NCI-H2196 treated with DMSO at 0.1 percent for 48 hours (cell line): ENCODE data around the gene PSAP.

ENCODE experiments used
- DNase-seq: peaks from one replicate; lab custom pipeline; 2025; ENCODE audit not compliant: unreplicated experiment; lab: John Stamatoyannopoulos, UW

Gene PSAP

DNA sequence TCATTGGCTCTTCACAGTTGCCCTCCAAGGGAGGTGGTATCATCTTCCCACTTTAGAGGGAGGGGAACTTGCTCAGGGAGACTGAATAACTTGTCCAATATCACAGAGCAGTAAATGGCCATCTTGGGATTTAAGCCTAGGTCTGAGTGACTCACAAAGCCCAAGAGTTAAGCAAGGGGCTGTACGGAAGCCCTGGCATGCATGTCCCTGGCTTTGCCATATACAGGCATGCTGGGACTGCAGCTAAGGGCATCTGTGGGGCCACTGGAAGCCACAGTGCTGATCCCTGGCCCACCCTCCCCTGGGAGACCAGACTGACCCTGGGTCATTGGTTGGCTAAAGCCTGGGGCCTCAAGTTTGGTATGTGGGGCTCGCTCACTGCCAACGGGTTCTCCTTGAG lies 80.8 kb downstream of the PSAP start:
- no peak for DNase-seq

- DNase-seq: no peak
Measured at GRCh38 chr10:71769279-71769823, 81.7 kb downstream of the PSAP start.

DNA sequence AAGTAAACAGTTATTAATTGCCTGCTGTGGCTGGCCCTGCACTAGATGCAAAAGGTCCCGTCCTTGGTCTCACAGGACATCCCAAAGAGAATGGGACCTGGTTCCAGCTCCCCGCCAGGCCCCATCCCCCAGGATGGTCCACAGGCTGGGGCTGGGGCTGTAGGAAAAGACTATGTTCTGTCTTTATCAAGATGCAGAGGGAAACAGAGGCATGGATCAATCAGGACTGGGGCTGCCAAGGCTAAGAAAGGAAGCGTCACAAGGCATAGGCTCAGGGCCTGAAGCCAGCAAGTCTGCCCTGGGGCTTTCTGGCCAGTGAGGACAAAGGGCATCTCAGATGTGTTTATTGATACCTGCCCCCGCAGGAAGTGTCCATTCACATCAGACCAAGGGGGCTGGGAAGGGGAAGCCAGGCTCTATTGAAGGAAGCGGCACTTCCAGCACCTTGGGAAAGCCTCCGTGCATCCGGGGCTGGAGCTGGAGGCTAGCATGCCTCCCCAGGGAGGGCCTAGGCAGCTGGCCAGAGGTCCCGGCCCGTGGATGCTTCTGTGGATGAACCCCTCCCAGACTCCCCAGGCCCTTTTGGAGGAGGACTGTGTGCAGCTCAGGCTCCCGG lies 83.5 kb downstream of the PSAP start:
- no peak for DNase-seq

DNA sequence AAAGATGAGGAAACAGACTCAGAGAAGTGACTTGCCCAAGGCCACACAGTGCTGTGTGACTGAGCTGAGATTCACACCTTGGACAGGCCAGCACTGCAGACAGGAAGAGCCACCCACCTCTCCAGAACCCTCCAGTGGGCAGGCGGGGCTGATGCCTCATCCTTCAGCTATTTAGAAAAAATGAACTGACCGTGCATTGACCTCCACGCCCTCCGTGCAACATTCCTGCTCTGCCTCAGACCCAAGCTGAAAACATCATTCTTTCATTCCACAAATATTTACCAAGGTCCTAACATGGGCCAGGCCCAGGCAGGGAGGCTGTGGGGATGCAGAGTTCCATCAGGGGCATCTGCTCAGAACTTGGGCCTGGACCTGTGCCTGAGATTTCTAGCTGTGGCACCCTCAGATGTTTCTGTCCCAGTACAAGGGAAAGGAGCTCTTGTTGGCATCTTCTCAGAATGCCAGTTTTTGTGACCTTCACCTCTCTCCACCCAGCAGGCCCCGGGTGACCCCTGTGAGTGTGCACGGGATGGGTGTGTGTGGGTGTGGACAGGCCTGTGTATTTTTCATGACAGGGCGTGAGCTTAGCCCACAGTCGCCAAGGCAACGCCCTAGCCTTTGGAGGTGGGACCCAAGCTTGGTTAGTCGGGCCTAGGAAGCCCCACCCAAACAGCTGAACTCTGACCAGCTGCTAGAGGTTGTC lies 84.2 kb downstream of the PSAP start:
- no peak for DNase-seq
